OCI-LY3 (cell line): Measurements from ENCODE around the gene GSE1.

ENCODE experiments used
- CTCF ChIP-seq: fragments of 200-600, 300-600 bp; sonication (generic); IDR thresholded peaks from 2 replicates; pipeline ENCODE4 v1.5.1; 2014; ENCODE audit warnings: antibody characterized with exemption, low read length, low read depth
- EZH2phosphoT487 ChIP-seq: fragments of 200-600 bp; shearing (Covaris generic); IDR thresholded peaks from 2 replicates; pipeline ENCODE4 v1.6.1; 2018; ENCODE audit warnings: antibody characterized with exemption, mixed run types, low read depth

- TF ChIP-seq CTCF (no peak), EZH2phosphoT487 (no peak)
These were observed 41.4 kb downstream of the GSE1 start for GRCh38 chr16:85654251-85655095.
